ENCODE measurements around the gene PHACTR1. TPM values are rescaled to one million over a fixed set of nuclear protein-coding genes. Genes with fewer than 3 reads are reported as not detected.

Gene PHACTR1
- polyA plus RNA-seq, 1 of the 3 experiments (the other 2 are of a cell fraction) = 0.12 TPM

- H3K4me2 ChIP-seq = no peak overlapping the region
- H4K20me1 ChIP-seq (ENCODE audit: insufficient read depth) = no peaks in the 10 kb centered on the region
- no peak overlapping the region for H2AFZ ChIP-seq (ENCODE audit: low read depth)
- H3K4me3 ChIP-seq (ENCODE audit: low read depth in 2 of 2, low read length in 1 of 2) = no peak overlapping the region
- no peaks in the 10 kb centered on the region for H3K9me2 ChIP-seq
- no peak for DNase-seq
- H3K27ac ChIP-seq (ENCODE audit: low read depth in 2 of 2, low read length in 1 of 2) = no peak overlapping the region
- whole genome bisulfite sequencing (ENCODE audit: low lambda C conversion rate) = 57% methylated on average over 1 of the region's 1 CpG
- H3F3A ChIP-seq (replicated peaks; ENCODE audit: insufficient read depth) = no peaks in the 10 kb centered on the region
- no peaks in the 10 kb centered on the region for H3K36me3 ChIP-seq (replicated peaks in 1 of 2; ENCODE audit: control insufficient read depth in 1 of 2, insufficient read depth in 2 of 2, low read length in 1 of 2)
- TF ChIP-seq USF1 (IDR thresholded peaks at IDR 0.05; ENCODE audit: borderline replicate concordance, low read depth) (no peak), FOXM1 (IDR thresholded peaks at IDR 0.05; ENCODE audit: low read depth) (no peak), RCOR1 (IDR thresholded peaks at IDR 0.05; ENCODE audit: low read length) (no peak), NRF1 (IDR thresholded peaks at IDR 0.05; ENCODE audit: low read depth, low read length) (no peak), IRF3 (IDR thresholded peaks at IDR 0.05; ENCODE audit: low read depth, low read length) (no peak), NFIC (IDR thresholded peaks at IDR 0.05; ENCODE audit: borderline replicate concordance) (no peak), ELF1 (IDR thresholded peaks at IDR 0.05) (no peak), RAD21 (IDR thresholded peaks at IDR 0.05; ENCODE audit: low read length) (no peak), FOSL2 (IDR thresholded peaks at IDR 0.05; ENCODE audit: borderline replicate concordance, low read depth) (no peak), GATA2 (CRISPR knock-in tag; IDR thresholded peaks at IDR 0.05) (no peak), ZBTB33 (IDR thresholded peaks at IDR 0.05; ENCODE audit: borderline replicate concordance, low read depth) (no peak), TCF12 (IDR thresholded peaks at IDR 0.05) (no peak), RXRA (IDR thresholded peaks at IDR 0.05; ENCODE audit: borderline replicate concordance, low read depth) (no peak), PBX3 (IDR thresholded peaks at IDR 0.05) (no peak), MXI1 (IDR thresholded peaks at IDR 0.05; ENCODE audit: low read depth, low read length) (no peak), EP300 (IDR thresholded peaks at IDR 0.05; ENCODE audit: borderline replicate concordance in 1 of 2, low read depth in 1 of 2, low read length in 1 of 2) (no peak)
- H3K4me1 ChIP-seq (ENCODE audit: control insufficient read depth in 1 of 2, insufficient read depth in 2 of 2, low read depth in 1 of 2, low read length in 1 of 2) = peaks cover 0 to 19% of the 10 kb centered on the region in 2 experiments; a peak in 2 of 4 replicates
- CTCF ChIA-PET = no interaction called here
- no peak overlapping the region for H3K9ac ChIP-seq
- POLR2A ChIA-PET = no interaction called here
- no peaks in the 10 kb centered on the region for H3K9me3 ChIP-seq
- peaks cover 11% of the 10 kb centered on the region; the same call in 1 of the 2 replicates for H3K27me3 ChIP-seq (ENCODE audit: insufficient read depth)
- H3K79me2 ChIP-seq (ENCODE audit: insufficient read depth) = no peaks in the 10 kb centered on the region
These were observed 291.2 kb downstream of the PHACTR1 start for GRCh38 chr6:13007744-13008143.

All from SK-N-SH (cell line).